Spleen (tissue), 7 donors: ENCODE data around the gene FBXO28.

ENCODE experiments used
- CTCF ChIP-seq, 11 experiments: fragments of 200-600 bp in 7 of 11; fragments of 450-650 bp in 4 of 11; sonication (generic) in 4 of 11; IDR thresholded peaks in 8 of 11; conservative IDR thresholded peaks in 3 of 11; 1 replicate in 7 of 11; 2 replicates in 4 of 11; pipeline versions ENCODE4 v1.4.0 to v1.8.0; 2016 to 2021; ENCODE audit warnings: antibody characterized with exemption in 11 of 11, inconsistent platforms in 4 of 11, mild to moderate bottlenecking in 1 of 11
- POLR2A ChIP-seq, 3 donors: fragments of 450-650 bp; IDR thresholded peaks; one replicate each; pipeline ENCODE4 v1.5.1; 2017; ENCODE audit warnings: antibody characterized with exemption in 3 of 3, mild to moderate bottlenecking in 1 of 3
- POLR2AphosphoS5 ChIP-seq, 3 donors: sonication (generic); formaldehyde crosslinking; IDR thresholded peaks; one replicate each; pipeline ENCODE4 v1.5.1; 2017; ENCODE audit warnings: antibody characterized with exemption in 3 of 3
- donor health status: DM: no; HTN: no; CAD: no; lungs with moderate emphysema.
- donor health status: DM: no; HTN: no; CAD: no.
- donor health status: DM: no; HTN: no; CAD: no.

- no peak for TF ChIP-seq CTCF (IDR thresholded peaks at IDR 0.05 in 8 of 11, conservative IDR thresholded peaks at IDR 0.05 in 3 of 11)
- TF ChIP-seq POLR2A (IDR thresholded peaks at IDR 0.05) = no peak
- no peak for TF ChIP-seq POLR2AphosphoS5 (IDR thresholded peaks at IDR 0.05)
Observed at GRCh38 chr1:224090116-224090515, 23.8 kb upstream of the FBXO28 start.
